ENCODE data around the gene MAFF.
A peak's percentile ranks its signal among the peaks of the same experiment; 100 is the strongest.

MAFF gene

GRCh38 chr22:38239101-38239761 lies 37.4 kb downstream of the MAFF start:
- H3K9me3 ChIP-seq (ENCODE audit: severe bottlenecking), result no peaks in the 10 kb centered on the region
- H3K4me3 ChIP-seq (ENCODE audit: low read depth, low read length), result no peak overlapping the region
- TF ChIP-seq, protein P1, sequence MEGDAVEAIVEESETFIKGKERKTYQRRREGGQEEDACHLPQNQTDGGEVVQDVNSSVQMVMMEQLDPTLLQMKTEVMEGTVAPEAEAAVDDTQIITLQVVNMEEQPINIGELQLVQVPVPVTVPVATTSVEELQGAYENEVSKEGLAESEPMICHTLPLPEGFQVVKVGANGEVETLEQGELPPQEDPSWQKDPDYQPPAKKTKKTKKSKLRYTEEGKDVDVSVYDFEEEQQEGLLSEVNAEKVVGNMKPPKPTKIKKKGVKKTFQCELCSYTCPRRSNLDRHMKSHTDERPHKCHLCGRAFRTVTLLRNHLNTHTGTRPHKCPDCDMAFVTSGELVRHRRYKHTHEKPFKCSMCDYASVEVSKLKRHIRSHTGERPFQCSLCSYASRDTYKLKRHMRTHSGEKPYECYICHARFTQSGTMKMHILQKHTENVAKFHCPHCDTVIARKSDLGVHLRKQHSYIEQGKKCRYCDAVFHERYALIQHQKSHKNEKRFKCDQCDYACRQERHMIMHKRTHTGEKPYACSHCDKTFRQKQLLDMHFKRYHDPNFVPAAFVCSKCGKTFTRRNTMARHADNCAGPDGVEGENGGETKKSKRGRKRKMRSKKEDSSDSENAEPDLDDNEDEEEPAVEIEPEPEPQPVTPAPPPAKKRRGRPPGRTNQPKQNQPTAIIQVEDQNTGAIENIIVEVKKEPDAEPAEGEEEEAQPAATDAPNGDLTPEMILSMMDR (IDR thresholded peaks at IDR 0.05; ENCODE audit: low read depth, low read length), result no peak
- peaks cover 13% of the 10 kb centered on the region for H3K36me3 ChIP-seq
- no peak overlapping the region for H3K27ac ChIP-seq
- no peak for DNase-seq
- H3K27me3 ChIP-seq (ENCODE audit: insufficient read depth, low read depth, severe bottlenecking), result no peaks in the 10 kb centered on the region

GRCh38 chr22:38240734-38241252 lies 39.0 kb downstream of the MAFF start:
- H3K9me3 ChIP-seq (ENCODE audit: severe bottlenecking), result no peaks in the 10 kb centered on the region
- no peak overlapping the region; the same call in 1 of the 2 replicates for H3K27ac ChIP-seq
- no peak overlapping the region for H3K4me3 ChIP-seq (ENCODE audit: low read depth, low read length)
- no peaks in the 10 kb centered on the region for H3K27me3 ChIP-seq (ENCODE audit: insufficient read depth, low read depth, severe bottlenecking)
- H3K36me3 ChIP-seq, result peaks cover 14% of the 10 kb centered on the region
- TF ChIP-seq, protein P1 (IDR thresholded peaks at IDR 0.05; ENCODE audit: low read depth, low read length), result no peak
- DNase-seq, result no peak

DNA sequence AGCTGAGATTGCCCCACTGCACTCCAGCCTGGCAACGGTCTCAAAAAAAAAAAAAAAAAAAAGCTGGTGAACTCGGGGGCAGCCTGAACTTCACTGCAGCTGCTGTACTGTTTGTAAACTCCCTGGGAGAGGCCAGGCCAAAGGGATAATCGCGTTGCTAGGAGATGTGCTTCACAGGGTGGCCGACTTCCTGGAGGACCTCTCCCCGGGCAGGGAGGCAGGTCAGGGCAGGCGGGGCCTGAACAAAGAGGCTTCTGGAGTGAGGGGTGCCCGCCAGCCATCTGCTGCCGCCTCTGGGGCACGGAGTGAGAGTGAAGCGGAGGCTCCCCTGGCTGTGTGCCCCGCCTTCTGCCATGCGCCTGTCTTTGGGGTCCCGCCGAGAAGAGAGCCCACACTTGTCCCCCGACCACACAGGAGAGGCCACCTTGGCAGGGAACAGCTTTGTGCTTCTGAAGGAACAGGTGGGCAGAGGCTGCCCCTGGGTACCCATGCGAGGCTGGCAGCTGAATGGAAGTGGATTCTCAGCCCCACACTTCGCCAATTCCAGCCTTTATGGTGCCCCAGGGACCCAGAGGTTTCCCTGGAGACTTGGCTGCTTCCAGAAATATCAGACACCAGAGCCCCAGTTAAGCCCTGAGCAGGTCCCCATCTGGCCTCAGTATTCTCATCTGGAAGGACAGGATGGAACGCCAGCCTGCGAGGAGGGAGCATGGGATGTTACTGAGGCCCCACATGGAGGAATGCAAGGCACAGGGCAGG lies 41.4 kb downstream of the MAFF start:
- Histone ChIP-seq H3K36me3 (peaks cover 26% of the 10 kb centered on the region), H3K27me3 (ENCODE audit: insufficient read depth, low read depth, severe bottlenecking) (no peaks in the 10 kb centered on the region), H3K4me3 (ENCODE audit: low read depth, low read length) (no peak overlapping the region; the same call in 1 of the 2 replicates), H3K27ac (peak overlapping the region; percentile 88), H3K9me3 (ENCODE audit: severe bottlenecking) (no peaks in the 10 kb centered on the region)
- TF ChIP-seq, protein P1 (IDR thresholded peaks at IDR 0.05; ENCODE audit: low read depth, low read length), result no peak
- DNase-seq, result peak; percentile 93

GRCh38 chr22:38244106-38244505 lies 42.3 kb downstream of the MAFF start:
- Histone ChIP-seq H3K36me3 (peaks cover 26% of the 10 kb centered on the region), H3K4me3 (ENCODE audit: low read depth, low read length) (no peak overlapping the region), H3K27me3 (ENCODE audit: insufficient read depth, low read depth, severe bottlenecking) (no peaks in the 10 kb centered on the region), H3K27ac (peak overlapping the region; percentile 88), H3K9me3 (ENCODE audit: severe bottlenecking) (no peaks in the 10 kb centered on the region)
- no peak for DNase-seq
- TF ChIP-seq, protein P1 (IDR thresholded peaks at IDR 0.05; ENCODE audit: low read depth, low read length), result no peak

DNA sequence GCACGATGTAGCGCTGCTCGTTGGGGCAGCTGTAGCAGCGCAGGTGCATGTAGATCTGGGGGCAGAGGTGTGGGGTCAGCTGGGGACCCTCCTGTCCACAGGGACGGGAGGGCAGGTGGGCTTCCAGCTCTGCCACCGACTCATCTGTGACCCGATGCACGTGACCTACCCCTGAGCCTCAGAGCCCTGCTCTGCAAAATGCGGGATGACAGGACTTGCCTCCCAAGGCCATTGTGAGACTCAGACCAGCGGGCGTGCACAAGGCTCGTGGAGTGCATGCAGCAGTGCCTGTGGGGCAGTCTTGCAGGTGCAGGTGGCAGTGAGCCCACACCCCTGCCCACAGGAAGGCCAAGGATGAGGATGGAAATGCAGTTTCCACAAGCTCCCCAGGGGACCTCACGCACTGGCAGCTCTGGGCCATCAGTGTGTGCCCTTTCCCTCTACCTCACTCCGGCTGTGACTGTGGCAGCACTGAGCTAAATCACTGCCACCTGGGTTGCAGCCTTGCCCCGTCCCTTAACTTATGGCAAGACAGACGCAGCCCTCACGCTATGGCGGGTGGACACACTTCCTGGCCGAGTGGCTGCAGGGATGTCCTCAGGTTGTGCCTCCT lies 44.4 kb downstream of the MAFF start:
- Histone ChIP-seq H3K36me3 (peaks cover 26% of the 10 kb centered on the region), H3K4me3 (ENCODE audit: low read depth, low read length) (no peak overlapping the region), H3K27ac (no peak overlapping the region), H3K27me3 (ENCODE audit: insufficient read depth, low read depth, severe bottlenecking) (no peaks in the 10 kb centered on the region), H3K9me3 (ENCODE audit: severe bottlenecking) (peaks cover 4% of the 10 kb centered on the region)
- no peak for DNase-seq
- TF ChIP-seq, protein P1 (IDR thresholded peaks at IDR 0.05; ENCODE audit: low read depth, low read length), result no peak
